Measurements from ENCODE around the gene RBM15.

RBM15 gene

GRCh38 chr1:110393691-110394492, 54.7 kb downstream of the RBM15 start:
- WGBS, 2 experiments, result 84 to 93% methylated on average over 3 of the region's 3 CpGs
- H3K27me3 ChIP-seq (ENCODE audit: control insufficient read depth, insufficient read depth, low read length, poor library complexity, severe bottlenecking), result no peaks in the 10 kb centered on the region
- H3K9me3 ChIP-seq (ENCODE audit: control insufficient read depth, low read length), result no peaks in the 10 kb centered on the region
- no peak overlapping the region for H3K27ac ChIP-seq (ENCODE audit: insufficient read depth, low read depth, low read length, poor library complexity, severe bottlenecking)
- peaks cover 8% of the 10 kb centered on the region for H3K4me1 ChIP-seq (ENCODE audit: control insufficient read depth, insufficient read depth, low read length)
- no peaks in the 10 kb centered on the region for H3K36me3 ChIP-seq (ENCODE audit: control insufficient read depth, insufficient read depth, low read length)
- no peak overlapping the region for H3K4me3 ChIP-seq (ENCODE audit: insufficient read depth, low read depth, low read length)

- H3K4me3 ChIP-seq (ENCODE audit: insufficient read depth, low read depth, low read length), result no peak overlapping the region
- H3K27ac ChIP-seq (ENCODE audit: insufficient read depth, low read depth, low read length, poor library complexity, severe bottlenecking), result no peak overlapping the region
- no peaks in the 10 kb centered on the region for H3K9me3 ChIP-seq (ENCODE audit: control insufficient read depth, low read length)
- WGBS, 2 experiments, result 94% methylated on average over 3 of the region's 3 CpGs
- H3K27me3 ChIP-seq (ENCODE audit: control insufficient read depth, insufficient read depth, low read length, poor library complexity, severe bottlenecking), result no peaks in the 10 kb centered on the region
- H3K36me3 ChIP-seq (ENCODE audit: control insufficient read depth, insufficient read depth, low read length), result no peaks in the 10 kb centered on the region
- peaks cover 8% of the 10 kb centered on the region for H3K4me1 ChIP-seq (ENCODE audit: control insufficient read depth, insufficient read depth, low read length)
Observed at GRCh38 chr1:110394493-110394820, 55.3 kb downstream of the RBM15 start.

All from ectodermal cell (in vitro differentiated cells).